IgD-negative memory B cell (primary cell): Measurements from ENCODE around the gene PLA2G4E. TPM values are rescaled to one million over a fixed set of nuclear protein-coding genes. Genes with fewer than 3 reads are reported as not detected.
A peak's percentile ranks its signal among the peaks of the same experiment; 100 is the strongest.

Experiments used
- H3K27ac Mint-ChIP-seq, 3 donors: one replicate each; pipeline ENCODE4 v1.8.0; 2020 to 2022; ENCODE audit warnings: mild to moderate bottlenecking in 3 of 3, mixed read lengths in 3 of 3, moderate library complexity in 1 of 3
- H3K27me3 Mint-ChIP-seq: one replicate; pipeline ENCODE4 v1.8.0; 2021; ENCODE audit warnings: mixed read lengths
- H3K36me3 Mint-ChIP-seq: one replicate; pipeline ENCODE4 v1.8.0; 2020; ENCODE audit warnings: mild to moderate bottlenecking, mixed read lengths
- H3K4me1 Mint-ChIP-seq, 3 donors: one replicate each; pipeline ENCODE4 v1.8.0; 2020 to 2022; ENCODE audit warnings: mixed read lengths in 3 of 3, mild to moderate bottlenecking in 1 of 3
- H3K4me3 Mint-ChIP-seq, 4 donors: one replicate each; pipeline ENCODE4 v1.8.0; 2020 to 2022; ENCODE audit warnings: mild to moderate bottlenecking in 4 of 4, mixed read lengths in 4 of 4, moderate library complexity in 3 of 4
- H3K9me3 Mint-ChIP-seq, 3 donors: one replicate each; pipeline ENCODE4 v1.8.0; 2020 to 2021; ENCODE audit warnings: mixed read lengths in 3 of 3, mild to moderate bottlenecking in 1 of 3
- polyA plus RNA-seq: library from polyadenylated mRNA; unstranded; fragments of 300-500 nt; fragmentation: Illumina TruSeq; gene quantifications from one replicate; pipeline ENCODE4 v1.2.3, GENCODE V29; 2021

Gene PLA2G4E
- polyA plus RNA-seq, 1 donor from 2014 or later = not detected

GRCh38 chr15:41944313-41944940 lies 76.4 kb downstream of the PLA2G4E start:
- Mint-ChIP-seq H3K4me1 (no peaks in the 10 kb centered on the region), H3K36me3 (peaks cover 7% of the 10 kb centered on the region), H3K9me3 (no peaks in the 10 kb centered on the region), H3K27ac (peak overlapping the region in 1 of 3 donors; percentile 27), H3K4me3 (no peak overlapping the region), H3K27me3 (no peaks in the 10 kb centered on the region)

DNA sequence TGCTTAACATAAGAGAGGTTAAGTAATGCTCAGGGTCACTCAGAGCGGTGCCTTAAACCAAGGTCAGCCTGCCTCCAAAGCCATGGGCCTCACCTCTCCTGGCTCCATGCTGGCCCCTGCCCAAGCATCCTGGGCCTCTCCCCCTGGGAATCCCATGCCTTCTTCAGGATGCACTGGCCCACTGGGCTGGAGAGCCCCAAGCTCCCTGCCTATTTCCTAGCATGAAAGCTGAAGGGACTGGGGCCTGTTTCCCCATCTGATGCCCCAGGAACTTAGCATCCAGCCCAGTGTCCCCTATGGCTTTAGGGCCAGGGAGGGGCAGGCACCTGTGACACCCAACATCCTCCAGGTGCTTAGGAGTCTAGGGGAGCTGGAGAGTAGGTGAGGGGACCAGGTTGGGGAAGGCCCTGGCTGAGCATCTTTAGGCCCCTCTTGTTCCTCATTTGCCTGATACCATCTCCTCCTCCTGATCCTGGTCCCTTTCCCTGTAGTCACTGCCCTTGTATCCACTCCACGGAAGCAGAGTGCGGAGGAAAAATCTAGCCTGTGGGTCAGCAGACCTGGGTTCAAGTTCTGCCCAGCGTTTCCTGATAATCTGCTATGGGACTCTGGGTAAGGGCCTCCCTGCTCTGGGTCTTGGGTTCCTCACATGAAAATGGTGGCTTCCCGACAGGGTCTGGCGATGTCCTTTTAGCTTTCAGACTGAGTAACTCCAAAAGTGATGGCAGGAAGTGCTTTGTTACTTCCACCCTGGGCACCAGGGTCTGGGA lies 77.1 kb downstream of the PLA2G4E start:
- no peaks in the 10 kb centered on the region for H3K27me3 Mint-ChIP-seq
- no peak overlapping the region for H3K27ac Mint-ChIP-seq
- H3K4me3 Mint-ChIP-seq = no peak overlapping the region
- H3K36me3 Mint-ChIP-seq = peaks cover 9% of the 10 kb centered on the region
- no peaks in the 10 kb centered on the region for H3K4me1 Mint-ChIP-seq
- H3K9me3 Mint-ChIP-seq = no peaks in the 10 kb centered on the region

DNA sequence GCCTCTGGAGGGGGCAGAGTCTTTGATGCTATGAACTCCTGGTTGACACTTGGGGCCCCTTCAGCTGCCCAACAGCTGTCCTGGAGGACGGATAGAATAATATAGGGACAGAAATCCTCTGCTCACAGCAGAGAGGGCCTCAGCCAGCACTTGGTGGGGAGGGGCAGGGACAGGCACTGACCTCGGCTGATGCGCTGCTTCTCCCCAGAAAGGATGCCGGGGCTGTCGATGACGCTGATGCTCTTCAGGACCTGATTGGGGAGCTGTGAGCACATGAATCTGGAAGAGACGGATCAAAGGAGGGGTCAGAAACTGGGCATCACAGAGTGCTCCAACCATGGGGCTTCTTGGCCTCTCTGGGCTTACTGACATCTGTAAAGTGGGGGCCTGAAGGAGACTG lies 78.0 kb downstream of the PLA2G4E start:
- Mint-ChIP-seq H3K4me3 (no peak overlapping the region), H3K27me3 (no peaks in the 10 kb centered on the region), H3K4me1 (no peaks in the 10 kb centered on the region), H3K27ac (peak overlapping the region in 1 of 3 donors; percentile 89), H3K9me3 (no peaks in the 10 kb centered on the region), H3K36me3 (peaks cover 9% of the 10 kb centered on the region)

DNA sequence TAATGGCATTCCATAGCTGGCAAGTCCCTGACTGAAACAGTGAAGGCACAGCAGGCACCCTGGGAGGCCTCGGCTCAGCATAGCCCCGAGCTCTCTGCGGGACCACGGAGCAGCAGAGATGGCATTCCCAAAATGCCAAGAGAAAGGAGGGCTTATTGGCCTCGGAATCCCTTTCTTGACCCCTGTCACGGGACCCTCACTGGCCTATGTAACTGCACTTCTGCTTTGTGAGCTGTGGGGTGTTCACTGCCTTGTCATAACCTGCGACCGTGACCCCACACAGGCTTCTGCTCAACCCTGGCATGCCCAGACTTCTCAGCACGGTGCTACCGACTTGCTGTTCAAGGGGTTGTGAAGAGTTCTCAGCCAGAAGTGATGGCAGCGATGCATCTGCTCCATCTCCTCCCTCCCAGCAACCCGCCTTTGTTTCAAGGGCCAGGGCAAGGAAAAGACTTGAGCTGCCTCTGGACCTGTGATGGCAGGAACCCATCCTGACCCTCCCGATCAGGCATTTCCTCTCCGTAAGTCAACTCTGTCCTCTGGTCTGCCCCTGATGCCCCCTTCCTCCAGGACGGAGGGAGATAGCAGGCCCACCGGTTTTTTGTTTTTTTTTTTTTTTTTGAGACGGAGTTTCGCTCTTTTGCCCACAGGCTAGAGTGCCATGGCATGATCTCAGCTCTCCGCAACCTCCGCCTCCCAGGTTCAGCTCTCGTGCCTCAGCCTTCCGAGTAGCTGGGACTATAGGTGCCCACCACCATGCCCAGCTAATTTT lies 79.0 kb downstream of the PLA2G4E start:
- H3K4me1 Mint-ChIP-seq = peaks cover 5 to 7% (median 6%) of the 10 kb centered on the region in 3 donors
- no peak overlapping the region for H3K4me3 Mint-ChIP-seq
- H3K36me3 Mint-ChIP-seq = peaks cover 7% of the 10 kb centered on the region
- H3K9me3 Mint-ChIP-seq = no peaks in the 10 kb centered on the region
- H3K27me3 Mint-ChIP-seq = no peaks in the 10 kb centered on the region
- H3K27ac Mint-ChIP-seq = peak overlapping the region in 1 of 3 donors; percentile 89

- peaks cover 7% of the 10 kb centered on the region for H3K36me3 Mint-ChIP-seq
- H3K9me3 Mint-ChIP-seq = no peaks in the 10 kb centered on the region
- peak overlapping the region in 1 of 3 donors; percentile 71 for H3K27ac Mint-ChIP-seq
- H3K4me3 Mint-ChIP-seq = no peak overlapping the region
- no peaks in the 10 kb centered on the region for H3K27me3 Mint-ChIP-seq
- H3K4me1 Mint-ChIP-seq = peaks cover 9 to 15% (median 13%) of the 10 kb centered on the region in 3 donors
These were observed 80.4 kb downstream of the PLA2G4E start for GRCh38 chr15:41940441-41940857.

- Mint-ChIP-seq H3K4me1 (peaks cover 12 to 18% (median 17%) of the 10 kb centered on the region in 3 donors), H3K27ac (peak overlapping the region in 1 of 3 donors; percentile 71), H3K9me3 (no peaks in the 10 kb centered on the region), H3K36me3 (peaks cover 9% of the 10 kb centered on the region), H3K27me3 (no peaks in the 10 kb centered on the region), H3K4me3 (no peak overlapping the region)
These were observed 80.9 kb downstream of the PLA2G4E start for GRCh38 chr15:41939986-41940385.

DNA sequence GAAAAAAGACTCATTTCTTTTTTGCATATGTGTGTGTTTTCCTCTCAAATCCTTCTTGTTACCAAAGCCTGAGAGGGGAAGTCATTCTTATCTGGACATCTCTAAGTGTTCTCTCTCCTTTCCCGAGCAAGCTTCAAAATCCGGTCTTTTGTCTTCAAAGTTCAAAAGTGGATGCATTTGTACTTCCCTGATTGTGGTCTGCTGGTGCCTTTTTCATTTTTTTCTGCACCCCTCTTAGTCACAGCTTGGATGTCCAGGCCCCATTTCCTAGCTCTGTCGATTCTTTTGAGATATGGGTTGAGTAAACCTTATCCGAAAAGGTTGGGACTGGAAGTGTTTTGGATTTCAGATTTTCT lies 83.3 kb downstream of the PLA2G4E start:
- Mint-ChIP-seq H3K9me3 (no peaks in the 10 kb centered on the region), H3K27me3 (no peaks in the 10 kb centered on the region), H3K27ac (peak overlapping the region; percentile 18 to 97 (median 92)), H3K4me3 (peak overlapping the region in 2 of 4 donors; percentile 44 to 47), H3K36me3 (peaks cover 10% of the 10 kb centered on the region), H3K4me1 (peaks cover 14 to 24% (median 24%) of the 10 kb centered on the region in 3 donors)

GRCh38 chr15:41936649-41937567 lies 83.9 kb downstream of the PLA2G4E start:
- Mint-ChIP-seq H3K4me1 (peaks cover 14 to 24% (median 24%) of the 10 kb centered on the region in 3 donors), H3K36me3 (peaks cover 10% of the 10 kb centered on the region), H3K27ac (peak overlapping the region; percentile 18 to 97 (median 92)), H3K4me3 (peak overlapping the region in 3 of 4 donors; percentile 5 to 47 (median 6)), H3K9me3 (no peaks in the 10 kb centered on the region), H3K27me3 (no peaks in the 10 kb centered on the region)

- Mint-ChIP-seq H3K4me1 (peaks cover 14 to 24% (median 24%) of the 10 kb centered on the region in 3 donors), H3K27ac (peak overlapping the region in 2 of 3 donors; percentile 48 to 74), H3K27me3 (no peaks in the 10 kb centered on the region), H3K4me3 (peak overlapping the region in 1 of 4 donors; percentile 34), H3K36me3 (peaks cover 10% of the 10 kb centered on the region), H3K9me3 (no peaks in the 10 kb centered on the region)
These were observed 84.7 kb downstream of the PLA2G4E start for GRCh38 chr15:41936155-41936554.

DNA sequence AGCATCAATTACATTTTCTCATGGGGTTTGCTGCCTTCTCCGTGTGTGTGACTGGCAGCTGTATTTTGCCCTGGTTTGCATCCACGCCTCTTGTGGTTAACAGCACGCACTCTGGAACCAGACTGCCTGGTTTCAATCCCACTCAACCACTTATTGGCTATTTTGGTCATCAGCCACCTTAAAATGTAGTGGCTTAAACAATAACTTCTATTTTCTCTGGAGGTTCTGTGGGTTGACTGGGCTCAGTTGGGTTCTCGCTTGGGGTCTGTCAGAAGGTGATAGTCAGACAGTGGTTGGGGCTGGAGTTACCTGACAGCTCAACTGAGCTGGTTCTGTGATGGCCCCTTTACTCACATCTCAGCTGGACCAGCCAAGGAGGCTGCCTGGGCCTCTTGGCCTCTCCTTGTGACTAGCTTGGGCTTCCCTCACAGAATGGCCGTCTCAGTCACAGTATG lies 85.2 kb downstream of the PLA2G4E start:
- no peaks in the 10 kb centered on the region for H3K9me3 Mint-ChIP-seq
- H3K4me1 Mint-ChIP-seq = peaks cover 14 to 24% (median 24%) of the 10 kb centered on the region in 3 donors
- peaks cover 9% of the 10 kb centered on the region for H3K36me3 Mint-ChIP-seq
- peak overlapping the region in 1 of 4 donors; percentile 76 for H3K4me3 Mint-ChIP-seq
- H3K27ac Mint-ChIP-seq = peak overlapping the region; percentile 48 to 87 (median 74)
- H3K27me3 Mint-ChIP-seq = no peaks in the 10 kb centered on the region

DNA sequence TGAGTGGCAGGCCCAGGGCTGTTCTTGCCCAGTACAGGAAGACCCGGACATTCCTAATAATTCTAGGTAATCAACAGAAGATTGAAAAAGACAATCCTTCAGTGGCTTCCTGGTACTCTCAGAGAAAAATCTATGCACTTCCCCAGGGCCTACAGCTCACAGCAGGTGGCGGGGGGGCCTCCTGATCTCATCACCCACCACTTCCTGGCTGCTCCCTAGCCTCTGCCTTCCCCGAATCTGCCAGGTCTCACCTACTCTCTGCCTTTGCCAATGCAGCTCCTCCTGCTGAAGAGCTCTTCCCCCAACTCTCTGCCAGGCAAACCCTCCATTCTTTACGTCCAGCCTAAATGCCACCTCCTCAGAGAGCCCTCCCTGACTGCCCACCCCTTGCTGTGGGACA lies 86.0 kb downstream of the PLA2G4E start:
- no peaks in the 10 kb centered on the region for H3K27me3 Mint-ChIP-seq
- H3K27ac Mint-ChIP-seq = peak overlapping the region; percentile 48 to 87 (median 74)
- peaks cover 5% of the 10 kb centered on the region for H3K36me3 Mint-ChIP-seq
- H3K4me3 Mint-ChIP-seq = peak overlapping the region in 3 of 4 donors; percentile 3 to 88 (median 79)
- peaks cover 15 to 24% (median 24%) of the 10 kb centered on the region in 3 donors for H3K4me1 Mint-ChIP-seq
- no peaks in the 10 kb centered on the region for H3K9me3 Mint-ChIP-seq

DNA sequence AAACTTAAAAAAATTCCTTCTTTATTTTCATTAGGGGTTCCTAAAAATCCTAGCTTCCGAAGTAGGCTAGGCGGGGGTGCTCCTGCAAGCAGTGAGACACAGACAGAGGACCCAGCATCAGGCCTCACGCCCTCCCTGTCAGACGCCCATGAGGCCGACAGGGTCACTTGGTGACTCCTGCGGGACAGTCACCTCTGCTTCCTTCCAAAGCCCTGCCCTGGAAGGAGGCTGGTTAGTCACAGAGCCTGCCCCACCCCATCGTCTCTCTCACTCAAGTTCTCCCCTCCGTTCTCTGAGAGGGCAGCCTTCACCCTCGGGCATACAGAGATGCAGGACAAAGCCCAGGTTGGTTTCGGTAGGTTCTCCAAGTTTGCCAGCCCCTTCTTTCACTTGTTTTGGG lies 87.1 kb downstream of the PLA2G4E start:
- Mint-ChIP-seq H3K27ac (peak overlapping the region in 1 of 3 donors; percentile 16), H3K27me3 (peaks cover 1% of the 10 kb centered on the region), H3K4me1 (peaks cover 22 to 34% (median 31%) of the 10 kb centered on the region in 3 donors), H3K9me3 (no peaks in the 10 kb centered on the region), H3K4me3 (no peak overlapping the region), H3K36me3 (peaks cover 3% of the 10 kb centered on the region)

- peaks cover 1% of the 10 kb centered on the region for H3K27me3 Mint-ChIP-seq
- H3K4me3 Mint-ChIP-seq = peak overlapping the region in 1 of 4 donors; percentile 10
- no peak overlapping the region for H3K27ac Mint-ChIP-seq
- H3K36me3 Mint-ChIP-seq = peaks cover 3% of the 10 kb centered on the region
- peaks cover 24 to 37% (median 34%) of the 10 kb centered on the region in 3 donors for H3K4me1 Mint-ChIP-seq
- no peaks in the 10 kb centered on the region for H3K9me3 Mint-ChIP-seq
These were observed 87.5 kb downstream of the PLA2G4E start for GRCh38 chr15:41933326-41933725.
